Keratinocyte (primary cell): ENCODE measurements around the gene CBFA2T3. TPM values are rescaled to one million over a fixed set of nuclear protein-coding genes. Genes with fewer than 3 reads are reported as not detected.

Source experiments
- DNase-seq: peaks from one replicate; pipeline ENCODE4 v3.0.0-alpha.2; 2011; ENCODE audit warnings: low read depth, missing footprints, low spot score
- FAIRE-seq: peaks from 2 replicates; lab custom pipeline; 2011; peaks lifted over from hg19 to GRCh38; lab: Jason Lieb, UNC
- H2AFZ ChIP-seq: 2 replicates; pipeline ENCODE4 v1.6.0; 2012; ENCODE audit warnings: low read length, control low read depth, inconsistent platforms; ENCODE audit not compliant: control insufficient read depth
- H3K27ac ChIP-seq: 2 replicates; pipeline ENCODE4 v1.5.1; 2011; ENCODE audit warnings: low read length; ENCODE audit not compliant: control insufficient read depth, insufficient read depth
- H3K27me3 ChIP-seq: 3 replicates; pipeline ENCODE4 v1.6.0; 2011; ENCODE audit warnings: low read length; ENCODE audit not compliant: control insufficient read depth, insufficient read depth; ENCODE audit errors: extremely low read depth
- H3K36me3 ChIP-seq, 2 experiments: 2 replicates in 1 of 2; 3 replicates in 1 of 2; pipeline ENCODE4 v1.5.1; 2011; ENCODE audit warnings: low read length in 2 of 2, mild to moderate bottlenecking in 1 of 2; ENCODE audit not compliant: control insufficient read depth in 2 of 2, insufficient read depth in 2 of 2; ENCODE audit errors: extremely low read depth in 1 of 2
- H3K4me1 ChIP-seq: 3 replicates; pipeline ENCODE4 v1.5.1; 2011; ENCODE audit warnings: low read length; ENCODE audit not compliant: control insufficient read depth, insufficient read depth; ENCODE audit errors: extremely low read depth
- H3K4me2 ChIP-seq: 3 replicates; pipeline ENCODE4 v1.6.0; 2011; ENCODE audit warnings: low read depth, low read length; ENCODE audit not compliant: control insufficient read depth, insufficient read depth; ENCODE audit errors: extremely low read depth
- H3K4me3 ChIP-seq, 3 experiments: fragments of 200-600 bp in 1 of 3; sonication (generic) in 1 of 3; 2 replicates in 2 of 3; 3 replicates in 1 of 3; pipeline ENCODE4 v1.5.1; 2011 to 2016; ENCODE audit warnings: low read length in 3 of 3, mild to moderate bottlenecking in 3 of 3, control low read depth in 2 of 3, inconsistent platforms in 1 of 3, low read depth in 1 of 3, mixed read lengths in 1 of 3, mixed run types in 1 of 3, moderate library complexity in 1 of 3; ENCODE audit not compliant: control insufficient read depth in 2 of 3, insufficient read depth in 2 of 3; ENCODE audit errors: extremely low read depth in 1 of 3
- H3K79me2 ChIP-seq: 2 replicates; pipeline ENCODE4 v1.6.0; 2012; ENCODE audit warnings: low read length; ENCODE audit not compliant: control insufficient read depth, insufficient read depth
- H3K9ac ChIP-seq: 3 replicates; pipeline ENCODE4 v1.6.0; 2011; ENCODE audit warnings: low read length; ENCODE audit not compliant: control insufficient read depth, insufficient read depth; ENCODE audit errors: extremely low read depth
- H3K9me1 ChIP-seq: 3 replicates; pipeline ENCODE4 v1.6.0; 2011; ENCODE audit warnings: low read length; ENCODE audit not compliant: control insufficient read depth, insufficient read depth; ENCODE audit errors: extremely low read depth
- H3K9me3 ChIP-seq: 2 replicates; pipeline ENCODE4 v1.5.1; 2012; ENCODE audit warnings: low read depth, low read length; ENCODE audit not compliant: control insufficient read depth
- H4K20me1 ChIP-seq: 3 replicates; pipeline ENCODE4 v1.6.0; 2011; ENCODE audit warnings: low read length; ENCODE audit not compliant: control insufficient read depth, insufficient read depth; ENCODE audit errors: extremely low read depth
- EZH2 ChIP-seq: IDR thresholded peaks from one replicate; pipeline ENCODE4 v1.6.1; 2012; ENCODE audit warnings: inconsistent platforms, mild to moderate bottlenecking, low read length, moderate library complexity
- dilution Hi-C: fragments of 300-500 bp; cut with MboI; formaldehyde crosslinking; loops from one replicate; pipeline ENCODE4 v1.7.0; 2020; ENCODE audit warnings: low sequenced_read_pairs; ENCODE audit not compliant: extremely low pct_ligation_motif_present
- polyA plus RNA-seq, 5 experiments: library from polyadenylated mRNA; depleted of rRNA in 3 of 5; stranded (reverse) in 3 of 5; stranded (forward) in 1 of 5; unstranded in 1 of 5; fragments of >200 nt; gene quantifications; 1 replicate in 1 of 5; 2 replicates in 3 of 5; 3 replicates in 1 of 5; pipeline versions ENCODE4 v1.2.1 to v1.2.3, GENCODE V29; 2011 to 2012; ENCODE audit warnings: missing spikeins in 2 of 5, low read depth in 1 of 5, low replicate concordance in 1 of 5
- TF ChIP-seq, protein P1 (sequence below), 3 experiments: IDR thresholded peaks in 1 of 3; conservative IDR thresholded peaks in 1 of 3; optimal IDR thresholded peaks in 1 of 3; 2 replicates in 2 of 3; 3 replicates in 1 of 3; pipeline versions ENCODE3 to v1.5.1; 2011; ENCODE audit warnings: low read length in 3 of 3, mild to moderate bottlenecking in 3 of 3, moderate library complexity in 2 of 3, control low read depth in 1 of 3, inconsistent platforms in 1 of 3; ENCODE audit not compliant: insufficient read depth in 2 of 3; ENCODE audit errors: extremely low read depth in 1 of 3

Gene CBFA2T3
- polyA plus RNA-seq, 1 donor (not counting 4 experiments of a cell fraction or from before 2014, with no cell fraction given) = 0.08 TPM

GRCh38 chr16:89013692-89014402, 36.8 kb upstream of the CBFA2T3 start:
- Histone ChIP-seq H3K36me3 (no peaks in the 10 kb centered on the region), H3K9ac (no peak overlapping the region), H3K4me1 (no peaks in the 10 kb centered on the region), H2AFZ (no peak overlapping the region), H4K20me1 (no peaks in the 10 kb centered on the region), H3K9me3 (peaks cover 8% of the 10 kb centered on the region), H3K79me2 (no peaks in the 10 kb centered on the region), H3K27ac (no peak overlapping the region), H3K4me2 (no peak overlapping the region), H3K27me3 (peaks cover 3% of the 10 kb centered on the region), H3K4me3 (no peak overlapping the region), H3K9me1 (no peaks in the 10 kb centered on the region)
- DNase-seq (no peak), FAIRE-seq (no peak)
- TF ChIP-seq EZH2 = no peak
- TF ChIP-seq, protein P1, sequence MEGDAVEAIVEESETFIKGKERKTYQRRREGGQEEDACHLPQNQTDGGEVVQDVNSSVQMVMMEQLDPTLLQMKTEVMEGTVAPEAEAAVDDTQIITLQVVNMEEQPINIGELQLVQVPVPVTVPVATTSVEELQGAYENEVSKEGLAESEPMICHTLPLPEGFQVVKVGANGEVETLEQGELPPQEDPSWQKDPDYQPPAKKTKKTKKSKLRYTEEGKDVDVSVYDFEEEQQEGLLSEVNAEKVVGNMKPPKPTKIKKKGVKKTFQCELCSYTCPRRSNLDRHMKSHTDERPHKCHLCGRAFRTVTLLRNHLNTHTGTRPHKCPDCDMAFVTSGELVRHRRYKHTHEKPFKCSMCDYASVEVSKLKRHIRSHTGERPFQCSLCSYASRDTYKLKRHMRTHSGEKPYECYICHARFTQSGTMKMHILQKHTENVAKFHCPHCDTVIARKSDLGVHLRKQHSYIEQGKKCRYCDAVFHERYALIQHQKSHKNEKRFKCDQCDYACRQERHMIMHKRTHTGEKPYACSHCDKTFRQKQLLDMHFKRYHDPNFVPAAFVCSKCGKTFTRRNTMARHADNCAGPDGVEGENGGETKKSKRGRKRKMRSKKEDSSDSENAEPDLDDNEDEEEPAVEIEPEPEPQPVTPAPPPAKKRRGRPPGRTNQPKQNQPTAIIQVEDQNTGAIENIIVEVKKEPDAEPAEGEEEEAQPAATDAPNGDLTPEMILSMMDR (optimal IDR thresholded peaks at IDR 0.05 in 1 of 3, IDR thresholded peaks at IDR 0.05 in 1 of 3, conservative IDR thresholded peaks at IDR 0.05 in 1 of 3; ENCODE audit: extremely low read depth in 1 of 3, insufficient read depth in 2 of 3, low read length in 3 of 3) = no peak
- dilution Hi-C loops = no loop called here

GRCh38 chr16:89013111-89013510, 36.1 kb upstream of the CBFA2T3 start:
- Histone ChIP-seq H3K27ac (no peak overlapping the region), H3K4me2 (no peak overlapping the region), H3K27me3 (peaks cover 3% of the 10 kb centered on the region), H3K4me1 (no peaks in the 10 kb centered on the region), H4K20me1 (no peaks in the 10 kb centered on the region), H3K4me3 (no peak overlapping the region), H3K36me3 (no peaks in the 10 kb centered on the region), H3K9me1 (no peaks in the 10 kb centered on the region), H3K9ac (no peak overlapping the region), H3K9me3 (peaks cover 8% of the 10 kb centered on the region), H2AFZ (no peak overlapping the region), H3K79me2 (no peaks in the 10 kb centered on the region)
- no peak for FAIRE-seq
- dilution Hi-C loops = no loop called here
- no peak for TF ChIP-seq EZH2
- TF ChIP-seq, protein P1 (optimal IDR thresholded peaks at IDR 0.05 in 1 of 3, IDR thresholded peaks at IDR 0.05 in 1 of 3, conservative IDR thresholded peaks at IDR 0.05 in 1 of 3; ENCODE audit: extremely low read depth in 1 of 3, insufficient read depth in 2 of 3, low read length in 3 of 3) = no peak
- no peak for DNase-seq
